Lower lobe of right lung (tissue), 2 donors: ENCODE measurements around the gene HP1BP3. TPM values are rescaled to one million over a fixed set of nuclear protein-coding genes. Genes with fewer than 3 reads are reported as not detected.

Source experiments
- ATAC-seq, 2 donors: fragments of 200-7000 bp; cut with Tn5 transposase; one replicate each; pipeline ENCODE4 v1.9.1; 2020 to 2022; ENCODE audit warnings: mild to moderate bottlenecking in 2 of 2, moderate library complexity in 2 of 2
- DNase-seq: peaks from one replicate; pipeline ENCODE4 v3.0.0-alpha.2; 2020
- H3K27ac ChIP-seq: fragments of 200-600 bp; one replicate; pipeline ENCODE4 v1.8.0; 2022
- H3K27me3 ChIP-seq: fragments of 200-600 bp; one replicate; pipeline ENCODE4 v1.8.0; 2022; ENCODE audit warnings: low read depth
- H3K36me3 ChIP-seq: fragments of 200-600 bp; one replicate; pipeline ENCODE4 v1.8.0; 2022; ENCODE audit warnings: mild to moderate bottlenecking
- H3K4me1 ChIP-seq: fragments of 200-600 bp; one replicate; pipeline ENCODE4 v1.8.0; 2022
- H3K4me3 ChIP-seq: fragments of 200-600 bp; one replicate; pipeline ENCODE4 v1.8.0; 2022; ENCODE audit warnings: mild to moderate bottlenecking
- H3K9me3 ChIP-seq: fragments of 200-600 bp; one replicate; pipeline ENCODE4 v1.8.0; 2022
- CTCF ChIP-seq: fragments of 200-600 bp; IDR thresholded peaks from one replicate; pipeline ENCODE4 v1.8.0; 2022; ENCODE audit warnings: antibody characterized with exemption, mild to moderate bottlenecking
- intact Hi-C: fragments of 100-400 bp; cut with DNase I; formaldehyde crosslinking; loops from one replicate; pipeline ENCODE4 v1.11.0; 2022
- total RNA-seq: library from RNA; stranded (reverse); fragmentation: NEBNext Ultra II Directional; extraction: Animal tissue kit (Norgen Biotek cat#: 25700); gene quantifications from one replicate; pipeline ENCODE4 v1.2.1, GENCODE V29; 2021
- donor health status: DM: no; HTN: yes; CAD: no; lungs with severe emphysema.

HP1BP3 gene
- total RNA-seq, 1 donor from 2014 or later = 253 TPM

GRCh38 chr1:20706841-20707240, 80.3 kb downstream of the HP1BP3 start:
- H3K36me3 ChIP-seq = no peaks in the 10 kb centered on the region
- H3K27ac ChIP-seq = no peak overlapping the region
- ATAC-seq (no peak), DNase-seq (no peak)
- H3K4me1 ChIP-seq = no peaks in the 10 kb centered on the region
- H3K9me3 ChIP-seq = no peaks in the 10 kb centered on the region
- no peak for TF ChIP-seq CTCF
- intact Hi-C loops = no loop called here
- H3K27me3 ChIP-seq = peaks cover 4% of the 10 kb centered on the region
- no peak overlapping the region for H3K4me3 ChIP-seq

- no peak for DNase-seq
- Histone ChIP-seq H3K4me3 (no peak overlapping the region), H3K4me1 (no peaks in the 10 kb centered on the region), H3K36me3 (no peaks in the 10 kb centered on the region), H3K27ac (no peak overlapping the region), H3K27me3 (no peaks in the 10 kb centered on the region), H3K9me3 (no peaks in the 10 kb centered on the region)
- TF ChIP-seq CTCF = no peak
- no peak for ATAC-seq
- intact Hi-C loops = no loop called here
Observed at GRCh38 chr1:20705203-20705755, 81.8 kb downstream of the HP1BP3 start.

GRCh38 chr1:20704390-20705202, 82.5 kb downstream of the HP1BP3 start:
- ATAC-seq (no peak), DNase-seq (no peak)
- intact Hi-C loops = no loop called here
- Histone ChIP-seq H3K36me3 (no peaks in the 10 kb centered on the region), H3K4me3 (no peak overlapping the region), H3K4me1 (no peaks in the 10 kb centered on the region), H3K27me3 (no peaks in the 10 kb centered on the region), H3K9me3 (no peaks in the 10 kb centered on the region), H3K27ac (no peak overlapping the region)
- TF ChIP-seq CTCF = no peak

- H3K36me3 ChIP-seq = no peaks in the 10 kb centered on the region
- intact Hi-C loops = no loop called here
- DNase-seq (no peak), ATAC-seq (no peak)
- no peak for TF ChIP-seq CTCF
- H3K4me1 ChIP-seq = no peaks in the 10 kb centered on the region
- H3K4me3 ChIP-seq = no peak overlapping the region
- no peaks in the 10 kb centered on the region for H3K27me3 ChIP-seq
- H3K27ac ChIP-seq = no peak overlapping the region
- H3K9me3 ChIP-seq = no peaks in the 10 kb centered on the region
Observed at GRCh38 chr1:20703124-20703756, 83.9 kb downstream of the HP1BP3 start.

GRCh38 chr1:20702416-20702815, 84.7 kb downstream of the HP1BP3 start:
- Histone ChIP-seq H3K27ac (no peak overlapping the region), H3K4me3 (no peak overlapping the region), H3K36me3 (no peaks in the 10 kb centered on the region), H3K9me3 (no peaks in the 10 kb centered on the region), H3K27me3 (no peaks in the 10 kb centered on the region), H3K4me1 (no peaks in the 10 kb centered on the region)
- DNase-seq (no peak), ATAC-seq (no peak)
- intact Hi-C loops = no loop called here
- TF ChIP-seq CTCF = no peak
